Left ventricle myocardium inferior (tissue), 1 donor: ENCODE data around the gene FGF1. TPM values are rescaled to one million over a fixed set of nuclear protein-coding genes. Genes with fewer than 3 reads are reported as not detected.

ENCODE experiments used
- DNase-seq: peaks from one replicate; pipeline ENCODE4 v3.0.0-alpha.2; 2020
- H3K27ac ChIP-seq: fragments of 200-600 bp; replicated peaks from 2 replicates; pipeline ENCODE4 v1.8.0; 2021
- H3K27me3 ChIP-seq: fragments of 200-600 bp; 2 replicates; pipeline ENCODE4 v1.8.0; 2021; ENCODE audit warnings: low read depth
- H3K36me3 ChIP-seq: fragments of 200-600 bp; 2 replicates; pipeline ENCODE4 v1.8.0; 2021
- H3K4me1 ChIP-seq: fragments of 200-600 bp; 2 replicates; pipeline ENCODE4 v1.8.0; 2021
- H3K4me3 ChIP-seq: fragments of 200-600 bp; 2 replicates; pipeline ENCODE4 v1.8.0; 2021; ENCODE audit warnings: mild to moderate bottlenecking, moderate library complexity
- H3K9me3 ChIP-seq: fragments of 200-600 bp; replicated peaks from 2 replicates; pipeline ENCODE4 v1.8.0; 2021
- CTCF ChIP-seq: fragments of 200-600 bp; IDR thresholded peaks from 2 replicates; pipeline ENCODE4 v1.8.0; 2021; ENCODE audit warnings: antibody characterized with exemption, mild to moderate bottlenecking, borderline replicate concordance
- intact Hi-C: fragments of 100-400 bp; cut with micrococcal nuclease; formaldehyde crosslinking; loops from one replicate; pipeline ENCODE4 v1.11.0; 2022
- total RNA-seq: library from RNA; stranded (reverse); fragmentation: NEBNext Ultra II Directional; extraction: Animal tissue kit (Norgen Biotek cat#: 25700); gene quantifications from one replicate; pipeline ENCODE4 v1.2.1, GENCODE V29; 2021
- donor health status: DM: no; HTN: yes; CAD: no; lungs with severe emphysema.

FGF1 gene
- total RNA-seq, 1 donor from 2014 or later, result 59.9 TPM

DNA sequence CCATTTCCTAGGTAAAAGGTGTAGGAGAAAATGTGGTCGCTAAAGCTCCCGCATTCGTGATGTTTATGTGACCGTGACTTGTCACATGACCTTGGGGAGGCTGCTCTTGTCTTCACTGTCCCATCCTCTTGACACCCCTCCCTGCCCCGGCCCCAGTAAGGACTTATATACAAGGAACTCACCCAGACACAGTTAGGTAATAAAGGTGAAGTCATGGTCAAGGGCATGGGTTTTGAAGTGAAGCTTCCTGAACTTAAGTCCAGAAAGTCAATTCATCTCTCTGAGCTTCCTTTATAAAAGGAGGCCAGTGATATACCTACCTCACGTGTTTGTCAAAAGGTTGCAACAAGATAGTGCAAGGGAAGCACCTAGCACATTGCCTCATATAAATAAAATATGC is 17.6 kb downstream of the FGF1 start:
- H3K36me3 ChIP-seq, result peaks cover 5% of the 10 kb centered on the region
- intact Hi-C loops, result no loop called here
- no peak for TF ChIP-seq CTCF
- H3K4me1 ChIP-seq, result peaks cover 20% of the 10 kb centered on the region
- H3K9me3 ChIP-seq, result no peaks in the 10 kb centered on the region
- no peaks in the 10 kb centered on the region for H3K27me3 ChIP-seq
- DNase-seq, result no peak
- no peak overlapping the region for H3K4me3 ChIP-seq
- H3K27ac ChIP-seq, result no peak overlapping the region

DNA sequence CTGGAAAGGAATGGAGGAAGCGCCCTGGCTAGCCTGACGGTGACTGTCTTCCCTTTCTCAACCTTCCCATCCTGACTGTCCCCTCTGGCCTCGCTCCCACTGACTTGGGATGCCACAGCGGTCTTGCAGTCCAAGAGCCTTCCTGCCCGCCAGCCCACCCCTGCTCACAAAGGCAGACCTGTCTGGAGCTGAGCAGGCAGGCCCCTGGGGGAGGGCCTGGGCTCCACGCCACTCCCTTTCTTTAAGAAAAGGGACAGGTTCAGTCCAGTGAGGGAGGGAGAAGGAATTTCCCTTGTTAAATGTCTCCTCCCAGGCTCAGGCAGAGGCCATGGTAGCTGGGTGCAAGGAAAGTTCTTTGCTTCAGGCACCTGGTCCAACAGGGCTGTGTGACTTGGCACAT is 18.1 kb downstream of the FGF1 start:
- Histone ChIP-seq H3K9me3 (no peaks in the 10 kb centered on the region), H3K36me3 (peaks cover 3% of the 10 kb centered on the region), H3K4me1 (peaks cover 20% of the 10 kb centered on the region), H3K27me3 (no peaks in the 10 kb centered on the region), H3K4me3 (no peak overlapping the region), H3K27ac (no peak overlapping the region)
- no peak for DNase-seq
- intact Hi-C loops, result no loop called here
- no peak for TF ChIP-seq CTCF

DNA sequence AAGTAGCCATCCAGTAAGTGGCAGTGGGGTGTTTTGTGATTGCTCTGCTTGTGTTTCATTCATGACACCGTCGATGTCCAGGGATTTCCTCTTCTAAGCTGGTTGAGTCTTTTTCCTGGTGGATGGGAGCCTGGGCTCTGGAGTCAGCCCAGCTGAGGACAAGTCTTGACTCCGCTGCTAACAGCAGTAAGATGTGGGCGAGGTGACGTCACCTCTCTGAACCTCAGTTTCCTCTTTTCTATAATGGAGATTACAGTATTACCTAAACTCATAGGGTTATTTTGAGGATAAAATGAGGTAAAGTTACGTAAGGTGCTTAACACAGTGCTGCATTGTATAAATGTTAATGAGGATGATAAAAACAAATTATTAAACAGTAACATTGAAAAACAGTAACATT is 21.3 kb downstream of the FGF1 start:
- Histone ChIP-seq H3K27me3 (no peaks in the 10 kb centered on the region), H3K4me1 (peaks cover 21% of the 10 kb centered on the region)

DNA sequence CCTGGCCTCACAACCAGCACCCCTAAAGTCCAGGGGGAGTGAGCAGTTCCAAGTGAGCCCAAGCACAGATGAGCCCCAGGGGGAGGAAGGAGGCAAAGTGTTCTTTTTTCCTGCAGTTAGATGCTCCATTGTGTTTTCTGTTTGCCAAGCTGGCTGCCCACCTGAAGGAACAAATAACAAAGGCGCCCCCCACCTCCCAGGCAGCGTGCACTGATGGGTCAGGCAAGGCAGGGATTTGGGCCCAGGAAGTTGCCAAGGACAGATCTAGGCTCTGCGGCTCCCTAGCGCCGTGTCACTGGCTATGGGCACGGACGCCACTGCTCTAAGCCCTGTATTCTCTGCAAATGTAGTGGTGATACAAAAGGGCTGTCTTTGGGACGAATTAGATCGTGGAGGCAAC is 21.8 kb downstream of the FGF1 start:
- Histone ChIP-seq H3K36me3 (no peaks in the 10 kb centered on the region), H3K4me3 (no peak overlapping the region), H3K27me3 (no peaks in the 10 kb centered on the region), H3K27ac (no peak overlapping the region), H3K9me3 (no peaks in the 10 kb centered on the region), H3K4me1 (peaks cover 21% of the 10 kb centered on the region)
- DNase-seq, result no peak
- TF ChIP-seq CTCF, result no peak
- intact Hi-C loops, result no loop called here

More for the DNA sequence above, 21.3 kb downstream of the FGF1 start:
- Histone ChIP-seq H3K27ac (no peak overlapping the region), H3K4me3 (no peak overlapping the region), H3K36me3 (no peaks in the 10 kb centered on the region), H3K9me3 (no peaks in the 10 kb centered on the region)
- no peak for DNase-seq
- TF ChIP-seq CTCF, result no peak
- intact Hi-C loops, result no loop called here

DNA sequence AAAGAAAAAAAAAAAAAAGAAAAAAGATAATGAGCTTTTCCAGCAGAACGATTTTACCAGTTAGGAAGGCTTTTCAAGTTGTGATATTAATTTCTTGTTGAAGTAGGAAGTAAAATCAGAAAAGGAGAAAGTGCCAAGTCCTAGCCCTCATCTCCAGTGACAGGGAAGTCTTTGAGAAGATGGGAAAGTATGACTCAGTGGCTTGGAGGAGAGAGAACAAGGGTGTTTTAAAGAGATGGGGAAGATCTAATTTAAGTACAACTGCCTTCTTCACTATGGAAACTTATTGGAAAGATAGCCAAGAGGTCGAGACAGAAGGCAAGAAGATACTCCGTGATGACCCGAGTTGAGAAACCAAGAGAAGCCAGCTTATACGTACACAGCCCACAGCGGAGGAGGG is 22.6 kb downstream of the FGF1 start:
- H3K27ac ChIP-seq, result no peak overlapping the region
- no peak for DNase-seq
- H3K9me3 ChIP-seq, result no peaks in the 10 kb centered on the region
- H3K27me3 ChIP-seq, result no peaks in the 10 kb centered on the region
- H3K36me3 ChIP-seq, result no peaks in the 10 kb centered on the region
- H3K4me1 ChIP-seq, result peaks cover 15% of the 10 kb centered on the region
- H3K4me3 ChIP-seq, result no peak overlapping the region
- TF ChIP-seq CTCF, result no peak
- intact Hi-C loops, result no loop called here

DNA sequence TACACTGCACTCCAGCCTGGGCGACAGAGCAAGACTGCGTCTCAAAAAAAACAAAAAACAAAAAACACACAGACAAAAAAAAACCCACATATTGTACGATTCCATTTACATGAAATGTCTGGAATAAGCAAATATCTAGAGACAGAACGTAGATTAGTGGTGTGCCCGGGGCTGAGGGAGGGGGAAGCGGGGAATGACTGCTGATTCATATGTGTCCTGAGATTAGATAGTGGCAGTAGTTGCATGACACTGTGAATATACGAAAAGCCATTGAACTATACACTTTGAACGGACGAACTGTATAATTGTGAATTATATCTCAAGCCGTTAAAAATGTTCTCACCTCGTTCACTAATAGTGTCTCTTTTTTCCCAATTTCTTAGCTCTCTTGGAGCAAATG is 23.9 kb downstream of the FGF1 start:
- H3K4me1 ChIP-seq, result peaks cover 15% of the 10 kb centered on the region
- no peaks in the 10 kb centered on the region for H3K9me3 ChIP-seq
- TF ChIP-seq CTCF, result no peak
- H3K4me3 ChIP-seq, result no peak overlapping the region
- H3K27me3 ChIP-seq, result no peaks in the 10 kb centered on the region
- intact Hi-C loops, result no loop called here
- H3K27ac ChIP-seq, result no peak overlapping the region
- DNase-seq, result no peak
- no peaks in the 10 kb centered on the region for H3K36me3 ChIP-seq
